SU-DHL-6 (cell line): ENCODE measurements around the gene MICOS13.

Experiments
- CTCF ChIP-seq: fragments of 200-600 bp; sonication (generic); IDR thresholded peaks from one replicate; pipeline ENCODE4 v1.5.1; 2017; ENCODE audit warnings: antibody characterized with exemption, mild to moderate bottlenecking, low read length, moderate library complexity; ENCODE audit not compliant: insufficient read depth, poor library complexity, severe bottlenecking
- EZH2phosphoT487 ChIP-seq: fragments of 200-600 bp; sonication (generic), shearing (Covaris generic); conservative IDR thresholded peaks from 2 replicates; pipeline ENCODE4 v1.6.1; 2018; ENCODE audit warnings: mild to moderate bottlenecking, antibody characterized with exemption, low read length, moderate library complexity, mixed read lengths

GRCh38 chr19:5645409-5645808 lies 34.9 kb downstream of the MICOS13 start:
- no peak for TF ChIP-seq CTCF
- TF ChIP-seq EZH2phosphoT487 = no peak
